HepG2 (cell line): ENCODE data around the gene TNFRSF25. TPM values are rescaled to one million over a fixed set of nuclear protein-coding genes. Genes with fewer than 3 reads are reported as not detected.

Experiments used
- ARHGAP35 ChIP-seq: sonication (generic); formaldehyde crosslinking; IDR thresholded peaks from 2 replicates; pipeline ENCODE4 v1.9.0; 2022; ENCODE audit warnings: mild to moderate bottlenecking, inconsistent platforms, moderate library complexity, missing genetic modification reagents, borderline replicate concordance
- ARNTL ChIP-seq: sonication (generic); formaldehyde crosslinking; IDR thresholded peaks from 2 replicates; pipeline ENCODE4 v1.4.0; 2020; ENCODE audit warnings: mild to moderate bottlenecking, missing genetic modification reagents
- BCL6 ChIP-seq: IDR thresholded peaks from 2 replicates; pipeline ENCODE4 v1.6.1; 2016; ENCODE audit warnings: missing genetic modification reagents, missing compliant biosample characterization
- CBX5 ChIP-seq: sonication (generic); formaldehyde crosslinking; IDR thresholded peaks from 2 replicates; pipeline ENCODE4 v1.4.0; 2020; ENCODE audit warnings: missing genetic modification reagents, borderline replicate concordance
- HDAC2 ChIP-seq: sonication (generic); formaldehyde crosslinking; IDR thresholded peaks from 2 replicates; pipeline ENCODE4 v1.4.0; 2020; ENCODE audit warnings: missing genetic modification reagents
- IKZF4 ChIP-seq: sonication (generic); formaldehyde crosslinking; IDR thresholded peaks from 2 replicates; pipeline ENCODE4 v1.5.1; 2020; ENCODE audit warnings: borderline replicate concordance, mild to moderate bottlenecking, low read depth, missing genetic modification reagents; ENCODE audit errors: not compliant biosample characterization
- KDM2A ChIP-seq: sonication (generic); formaldehyde crosslinking; IDR thresholded peaks from 2 replicates; pipeline ENCODE4 v1.4.0; 2020; ENCODE audit warnings: low read depth, missing genetic modification reagents, borderline replicate concordance
- LCORL ChIP-seq, 2 experiments: fragments of 450-650 bp in 1 of 2; sonication (generic) in 1 of 2; formaldehyde crosslinking in 1 of 2; IDR thresholded peaks; 2 replicates each; pipeline versions ENCODE4 v1.5.0 to v1.6.1; 2017 to 2020; ENCODE audit warnings: antibody characterized with exemption in 1 of 2, missing genetic modification reagents in 1 of 2
- MEIS2 ChIP-seq: sonication (generic); formaldehyde crosslinking; IDR thresholded peaks from 2 replicates; pipeline ENCODE4 v1.9.0; 2021; ENCODE audit warnings: mild to moderate bottlenecking, missing genetic modification reagents
- PPARG ChIP-seq: conservative IDR thresholded peaks from 2 replicates; pipeline ENCODE4 v1.6.1; 2016; ENCODE audit warnings: missing biosample characterization, missing genetic modification reagents
- RELA ChIP-seq: sonication (generic); formaldehyde crosslinking; IDR thresholded peaks from 2 replicates; pipeline ENCODE4 v1.4.0; 2020; ENCODE audit warnings: missing genetic modification reagents
- SALL1 ChIP-seq: sonication (generic); formaldehyde crosslinking; IDR thresholded peaks from 2 replicates; pipeline ENCODE4 v1.8.0; 2022; ENCODE audit warnings: mild to moderate bottlenecking, missing genetic modification reagents
- SOX13 ChIP-seq, 3 experiments: fragments of 450-650 bp in 1 of 3; sonication (generic) in 1 of 3; formaldehyde crosslinking in 1 of 3; IDR thresholded peaks in 2 of 3; conservative IDR thresholded peaks in 1 of 3; 2 replicates each; pipeline versions ENCODE4 v1.5.0 to v1.6.1; 2016 to 2020; ENCODE audit warnings: antibody characterized with exemption in 1 of 3, mild to moderate bottlenecking in 1 of 3, missing compliant biosample characterization in 1 of 3, missing genetic modification reagents in 1 of 3, moderate library complexity in 1 of 3
- SP5 ChIP-seq: IDR thresholded peaks from 2 replicates; pipeline ENCODE4 v1.6.1; 2016; ENCODE audit warnings: low read depth, borderline replicate concordance
- ZBTB38 ChIP-seq: sonication (generic); formaldehyde crosslinking; IDR thresholded peaks from 2 replicates; pipeline ENCODE4 v1.5.1; 2020; ENCODE audit warnings: mild to moderate bottlenecking, missing genetic modification reagents
- ZFY ChIP-seq: sonication (generic); formaldehyde crosslinking; IDR thresholded peaks from 2 replicates; pipeline ENCODE4 v1.4.0; 2020; ENCODE audit warnings: missing genetic modification reagents
- ZNF205 ChIP-seq: IDR thresholded peaks from 2 replicates; pipeline ENCODE4 v1.6.1; 2018; ENCODE audit warnings: missing biosample characterization, missing genetic modification reagents
- ZNF256 ChIP-seq: sonication (generic); formaldehyde crosslinking; conservative IDR thresholded peaks from 2 replicates; pipeline ENCODE4 v1.4.0; 2020; ENCODE audit warnings: missing genetic modification reagents
- ZNF274 ChIP-seq: sonication (generic); formaldehyde crosslinking; IDR thresholded peaks from 2 replicates; pipeline ENCODE4 v1.5.1; 2020; ENCODE audit warnings: mild to moderate bottlenecking, missing genetic modification reagents
- ZNF501 ChIP-seq: sonication (generic); formaldehyde crosslinking; IDR thresholded peaks from 2 replicates; pipeline ENCODE4 v1.5.1; 2020; ENCODE audit warnings: mild to moderate bottlenecking, moderate library complexity, missing genetic modification reagents
- ZSCAN21 ChIP-seq: sonication (generic); formaldehyde crosslinking; IDR thresholded peaks from 2 replicates; pipeline ENCODE4 v1.8.0; 2022; ENCODE audit warnings: mild to moderate bottlenecking, missing genetic modification reagents, moderate library complexity, borderline replicate concordance
- polyA plus RNA-seq, 8 experiments: library from polyadenylated mRNA; depleted of rRNA in 3 of 8; stranded (reverse) in 7 of 8; unstranded in 1 of 8; fragments of >200 nt; fragmentation: Illumina TruSeq in 4 of 8; extraction: Trizol in 4 of 8; gene quantifications; 2 replicates each; pipeline versions ENCODE4 v1.2.1 to v1.2.3, GENCODE V29; 2011 to 2016; ENCODE audit warnings: low read depth in 4 of 8, missing spikeins in 1 of 8, mixed read lengths in 1 of 8; ENCODE audit not compliant: insufficient read depth in 1 of 8
- total RNA-seq, 5 experiments: library from RNA; depleted of rRNA; stranded (reverse); fragments of >200 nt; fragmentation: Illumina TruSeq; extraction: Trizol; gene quantifications; 2 replicates each; pipeline ENCODE4 v1.2.3, GENCODE V29; 2016; ENCODE audit warnings: low read depth in 1 of 5
- TF ChIP-seq, protein P1 (sequence below): sonication (generic); formaldehyde crosslinking; IDR thresholded peaks from 2 replicates; pipeline ENCODE4 v1.9.0; 2022; ENCODE audit warnings: low read depth, missing genetic modification reagents
- TF ChIP-seq, protein P2 (sequence below): sonication (generic); formaldehyde crosslinking; conservative IDR thresholded peaks from 2 replicates; pipeline ENCODE4 v1.4.0; 2020; ENCODE audit warnings: missing genetic modification reagents
- TF ChIP-seq, protein P3 (sequence below): sonication (generic); formaldehyde crosslinking; IDR thresholded peaks from 2 replicates; pipeline ENCODE4 v1.4.0; 2020; ENCODE audit warnings: low read depth, mild to moderate bottlenecking, missing genetic modification reagents

Gene TNFRSF25
- total and polyA plus RNA-seq, 2 of the 13 experiments (the other 11 are each of a cell fraction or from before 2014, with no cell fraction given): 1.4 to 1.5 TPM

DNA sequence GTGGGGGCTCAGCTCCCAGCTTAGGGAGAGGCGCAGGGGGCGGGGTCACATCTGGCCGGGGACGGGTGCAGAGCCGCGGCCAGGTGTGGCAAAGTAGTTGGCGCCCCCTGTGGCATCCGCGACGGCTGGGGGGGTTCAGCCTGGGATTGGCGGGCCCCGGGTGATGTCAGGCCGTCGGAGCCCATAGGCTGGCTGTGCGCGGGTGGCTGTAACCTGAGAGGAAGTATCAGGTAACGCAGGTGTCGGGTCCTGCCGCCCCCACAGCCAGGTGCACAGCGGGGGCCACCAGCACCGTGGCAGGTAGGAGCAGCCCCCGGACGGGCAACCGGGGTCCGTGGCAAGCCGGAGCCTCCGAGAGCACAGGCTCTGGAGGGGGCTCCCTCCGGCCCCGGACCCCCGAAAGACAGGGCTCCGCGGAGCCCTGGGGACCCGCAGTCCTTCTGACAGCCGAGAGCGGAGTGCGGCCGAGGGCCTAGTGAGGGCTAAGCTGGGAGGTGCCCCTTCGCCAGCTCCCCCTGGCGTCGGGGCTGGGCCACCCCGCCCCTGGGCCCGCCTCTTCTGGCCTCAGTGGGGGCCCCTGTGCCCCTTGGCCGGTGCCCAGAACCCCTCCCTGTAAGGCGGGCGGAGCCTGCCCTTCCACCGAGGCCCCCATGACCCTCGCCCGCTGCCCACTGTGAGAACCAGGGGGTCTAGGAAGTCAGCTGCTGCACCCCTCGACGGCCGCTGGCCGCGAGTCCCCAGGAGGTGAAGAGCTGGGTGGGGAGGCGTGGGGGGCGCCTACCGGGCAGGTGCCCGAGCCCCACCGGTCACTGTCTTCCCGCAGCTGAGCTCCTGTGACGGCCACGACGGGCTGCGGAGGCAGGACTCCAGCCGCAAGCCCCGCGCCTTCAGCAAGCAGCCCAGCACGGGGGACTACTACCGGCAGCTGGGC lies 17.9 kb downstream of the TNFRSF25 start (continued):
- TF ChIP-seq MEIS2 (CRISPR knock-in tag) (peak; percentile 64; the same call in 1 of the 2 replicates), ARHGAP35 (CRISPR knock-in tag) (no peak), RELA (CRISPR knock-in tag) (0 out of 2 replicates have a peak, but pooled peaks have one; percentile 10), ZNF205 (CRISPR knock-in tag) (peak; percentile 97), KDM2A (CRISPR knock-in tag) (peak; percentile 48; the same call in 1 of the 2 replicates), CBX5 (CRISPR knock-in tag) (no peak), ARNTL (CRISPR knock-in tag) (peak; percentile 79), SOX13 (IDR thresholded peaks at IDR 0.05) (no peak), SOX13 (CRISPR knock-in tag; conservative IDR thresholded peaks at IDR 0.05 in 1 of 2, IDR thresholded peaks at IDR 0.05 in 1 of 2) (peak in 1 of 2 experiments; percentile 39; a peak in 1 of 4 replicates), HDAC2 (CRISPR knock-in tag) (peak; percentile 37; the same call in 1 of the 2 replicates), SALL1 (CRISPR knock-in tag) (peak; percentile 58), ZBTB38 (CRISPR knock-in tag) (peak; percentile 60; the same call in 1 of the 2 replicates), ZSCAN21 (CRISPR knock-in tag) (peak; percentile 43; the same call in 1 of the 2 replicates), PPARG (CRISPR knock-in tag) (0 out of 2 replicates have a peak, but pooled peaks have one; percentile 41), ZNF256 (0 out of 2 replicates have a peak, but pooled peaks have one; percentile 60), LCORL (IDR thresholded peaks at IDR 0.05) (no peak), LCORL (CRISPR knock-in tag; IDR thresholded peaks at IDR 0.05) (0 out of 2 replicates have a peak, but pooled peaks have one; percentile 14), BCL6 (CRISPR knock-in tag) (peak; percentile 53; the same call in 1 of the 2 replicates), ZNF501 (CRISPR knock-in tag) (peak; percentile 33), IKZF4 (CRISPR knock-in tag) (peak; percentile 53), SP5 (CRISPR knock-in tag) (peak; percentile 94), ZNF274 (peak; percentile 78; the same call in 1 of the 2 replicates), ZFY (peak; percentile 36; the same call in 1 of the 2 replicates)
- TF ChIP-seq, protein P1, sequence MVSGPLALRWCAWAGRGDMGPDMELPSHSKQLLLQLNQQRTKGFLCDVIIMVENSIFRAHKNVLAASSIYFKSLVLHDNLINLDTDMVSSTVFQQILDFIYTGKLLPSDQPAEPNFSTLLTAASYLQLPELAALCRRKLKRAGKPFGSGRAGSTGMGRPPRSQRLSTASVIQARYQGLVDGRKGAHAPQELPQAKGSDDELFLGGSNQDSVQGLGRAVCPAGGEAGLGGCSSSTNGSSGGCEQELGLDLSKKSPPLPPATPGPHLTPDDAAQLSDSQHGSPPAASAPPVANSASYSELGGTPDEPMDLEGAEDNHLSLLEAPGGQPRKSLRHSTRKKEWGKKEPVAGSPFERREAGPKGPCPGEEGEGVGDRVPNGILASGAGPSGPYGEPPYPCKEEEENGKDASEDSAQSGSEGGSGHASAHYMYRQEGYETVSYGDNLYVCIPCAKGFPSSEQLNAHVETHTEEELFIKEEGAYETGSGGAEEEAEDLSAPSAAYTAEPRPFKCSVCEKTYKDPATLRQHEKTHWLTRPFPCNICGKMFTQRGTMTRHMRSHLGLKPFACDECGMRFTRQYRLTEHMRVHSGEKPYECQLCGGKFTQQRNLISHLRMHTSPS (CRISPR knock-in tag): peak; percentile 98
- TF ChIP-seq, protein P2, sequence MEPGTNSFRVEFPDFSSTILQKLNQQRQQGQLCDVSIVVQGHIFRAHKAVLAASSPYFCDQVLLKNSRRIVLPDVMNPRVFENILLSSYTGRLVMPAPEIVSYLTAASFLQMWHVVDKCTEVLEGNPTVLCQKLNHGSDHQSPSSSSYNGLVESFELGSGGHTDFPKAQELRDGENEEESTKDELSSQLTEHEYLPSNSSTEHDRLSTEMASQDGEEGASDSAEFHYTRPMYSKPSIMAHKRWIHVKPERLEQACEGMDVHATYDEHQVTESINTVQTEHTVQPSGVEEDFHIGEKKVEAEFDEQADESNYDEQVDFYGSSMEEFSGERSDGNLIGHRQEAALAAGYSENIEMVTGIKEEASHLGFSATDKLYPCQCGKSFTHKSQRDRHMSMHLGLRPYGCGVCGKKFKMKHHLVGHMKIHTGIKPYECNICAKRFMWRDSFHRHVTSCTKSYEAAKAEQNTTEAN (CRISPR knock-in tag): no peak
- TF ChIP-seq, protein P3, sequence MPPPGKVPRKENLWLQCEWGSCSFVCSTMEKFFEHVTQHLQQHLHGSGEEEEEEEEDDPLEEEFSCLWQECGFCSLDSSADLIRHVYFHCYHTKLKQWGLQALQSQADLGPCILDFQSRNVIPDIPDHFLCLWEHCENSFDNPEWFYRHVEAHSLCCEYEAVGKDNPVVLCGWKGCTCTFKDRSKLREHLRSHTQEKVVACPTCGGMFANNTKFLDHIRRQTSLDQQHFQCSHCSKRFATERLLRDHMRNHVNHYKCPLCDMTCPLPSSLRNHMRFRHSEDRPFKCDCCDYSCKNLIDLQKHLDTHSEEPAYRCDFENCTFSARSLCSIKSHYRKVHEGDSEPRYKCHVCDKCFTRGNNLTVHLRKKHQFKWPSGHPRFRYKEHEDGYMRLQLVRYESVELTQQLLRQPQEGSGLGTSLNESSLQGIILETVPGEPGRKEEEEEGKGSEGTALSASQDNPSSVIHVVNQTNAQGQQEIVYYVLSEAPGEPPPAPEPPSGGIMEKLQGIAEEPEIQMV (CRISPR knock-in tag): 0 out of 2 replicates have a peak, but pooled peaks have one; percentile 22
